K562 (cell line): ENCODE results near the gene TBC1D2B.

ENCODE experiments used
- BHLHE40 ChIP-seq: IDR thresholded peaks from 2 replicates; pipeline ENCODE4 v1.6.1; 2011; ENCODE audit warnings: low read length, improper control_type of control experiment
- CTCF ChIP-seq, 3 experiments: IDR thresholded peaks in 2 of 3; conservative IDR thresholded peaks in 1 of 3; 2 replicates each; pipeline ENCODE4 v1.5.1; 2011 to 2012; ENCODE audit warnings: low read length in 3 of 3, mild to moderate bottlenecking in 3 of 3, control low read depth in 2 of 3, improper control_type of control experiment in 1 of 3, inconsistent platforms in 1 of 3, low read depth in 1 of 3, mixed read lengths in 1 of 3, moderate library complexity in 1 of 3; ENCODE audit not compliant: insufficient read depth in 2 of 3
- E2F4 ChIP-seq: sonication (generic); formaldehyde crosslinking; IDR thresholded peaks from 2 replicates; pipeline ENCODE4 v1.8.0; 2022; ENCODE audit warnings: mild to moderate bottlenecking, low read depth, missing genetic modification reagents
- EP300 ChIP-seq: IDR thresholded peaks from 2 replicates; pipeline ENCODE4 v1.6.1; 2012; ENCODE audit warnings: low read length, improper control_type of control experiment
- EZH2 ChIP-seq: IDR thresholded peaks from 2 replicates; pipeline ENCODE4 v1.6.1; 2012; ENCODE audit warnings: low read depth, mild to moderate bottlenecking, inconsistent platforms, low read length, borderline replicate concordance
- KAT7 ChIP-seq: sonication (generic); formaldehyde crosslinking; IDR thresholded peaks from 2 replicates; pipeline ENCODE4 v1.8.0; 2022; ENCODE audit warnings: missing genetic modification reagents, mild to moderate bottlenecking, borderline replicate concordance
- MAZ ChIP-seq, 2 experiments: fragments of 450-650 bp in 1 of 2; sonication (generic) in 1 of 2; formaldehyde crosslinking; IDR thresholded peaks in 1 of 2; conservative IDR thresholded peaks in 1 of 2; 2 replicates each; pipeline versions ENCODE4 v1.4.0 to v1.5.0; 2020; ENCODE audit warnings: mild to moderate bottlenecking in 1 of 2, missing genetic modification reagents in 1 of 2
- MECOM ChIP-seq: fragments of 250-450 bp; sonication (Bioruptor Pico); IDR thresholded peaks from 2 replicates; pipeline ENCODE4 v1.8.0; 2022; ENCODE audit warnings: inconsistent platforms
- TCF7 ChIP-seq: sonication (generic); IDR thresholded peaks from 2 replicates; pipeline ENCODE4 v1.6.1; 2016; ENCODE audit warnings: antibody characterized with exemption, borderline replicate concordance
- TRIM24 ChIP-seq, 2 experiments: fragments of 450-650 bp; IDR thresholded peaks; 2 replicates each; pipeline ENCODE4 v1.6.1; 2016
- ZFX ChIP-seq: sonication (generic); formaldehyde crosslinking; IDR thresholded peaks from 2 replicates; pipeline ENCODE4 v1.8.0; 2022; ENCODE audit warnings: mild to moderate bottlenecking, missing genetic modification reagents, moderate library complexity
- ZNF274 ChIP-seq: IDR thresholded peaks from 2 replicates; pipeline ENCODE4 v1.6.1; 2011; ENCODE audit warnings: low read depth, mild to moderate bottlenecking, low read length, moderate library complexity, borderline replicate concordance
- ZNF3 ChIP-seq: fragments of 250-450 bp; sonication (Bioruptor Pico); IDR thresholded peaks from 2 replicates; pipeline ENCODE4 v1.5.0; 2021; ENCODE audit warnings: mild to moderate bottlenecking, moderate library complexity

GRCh38 chr15:78001656-78002055 lies 75.9 kb downstream of the TBC1D2B start:
- no peak for TF ChIP-seq E2F4 (CRISPR knock-in tag)
- no peak for TF ChIP-seq EP300
- TF ChIP-seq MECOM (CRISPR knock-in tag): no peak
- no peak for TF ChIP-seq EZH2
- no peak for TF ChIP-seq CTCF (IDR thresholded peaks at IDR 0.05 in 2 of 3, conservative IDR thresholded peaks at IDR 0.05 in 1 of 3; ENCODE audit: insufficient read depth in 2 of 3, low read depth in 1 of 3, low read length in 3 of 3)
- TF ChIP-seq ZNF274: no peak
- no peak for TF ChIP-seq ZFX (CRISPR knock-in tag)
- TF ChIP-seq MAZ (CRISPR knock-in tag; conservative IDR thresholded peaks at IDR 0.05 in 1 of 2, IDR thresholded peaks at IDR 0.05 in 1 of 2): no peak
- TF ChIP-seq KAT7: no peak
- TF ChIP-seq BHLHE40: no peak
- TF ChIP-seq TCF7: no peak
- no peak for TF ChIP-seq ZNF3 (CRISPR knock-in tag)
- no peak for TF ChIP-seq TRIM24 (IDR thresholded peaks at IDR 0.05)
